Panc1 (cell line): ENCODE measurements around the gene VTI1A. TPM values are rescaled to one million over a fixed set of nuclear protein-coding genes. Genes with fewer than 3 reads are reported as not detected.

Experiments
- ATAC-seq: fragments of 200-7000 bp; cut with Tn5 transposase; 2 replicates; pipeline ENCODE4 v1.9.1; 2020; ENCODE audit warnings: mild to moderate bottlenecking, moderate library complexity
- BruUV-seq: library from RNA; stranded (reverse); fragments of 400-500 nt; replicated peaks from 2 replicates; lab custom pipeline; 2021; lab: Mats Ljungman, UMichigan
- CTCF ChIA-PET: fragments of 300-600 bp; sonication (Branson Sonifier 250); formaldehyde crosslinking; loops from one replicate; lab custom pipeline; 2022; ENCODE audit warnings: antibody characterized with exemption; lab: Charles Lee
- POLR2A ChIA-PET: fragments of 300-600 bp; sonication (Branson Sonifier 250); formaldehyde crosslinking; loops from one replicate; lab custom pipeline; 2022; ENCODE audit warnings: antibody characterized with exemption; lab: Charles Lee
- DNase-seq: peaks from one replicate; pipeline ENCODE4 v3.0.0-alpha.2; 2010; ENCODE audit warnings: low read depth, low spot score
- H3K27ac ChIP-seq: 2 replicates; pipeline ENCODE4 v1.5.1; 2011; ENCODE audit warnings: mild to moderate bottlenecking, low read length, inconsistent platforms
- H3K27me3 ChIP-seq: fragments of 200-500 bp; sonication (Bioruptor generic); 2 replicates; pipeline ENCODE4 v1.6.0; 2014; ENCODE audit warnings: low read length, inconsistent platforms; ENCODE audit not compliant: control insufficient read depth, insufficient read depth
- H3K36me3 ChIP-seq: fragments of 200-500 bp; sonication (Bioruptor generic); 2 replicates; pipeline ENCODE4 v1.5.1; 2014; ENCODE audit warnings: inconsistent platforms, mild to moderate bottlenecking, low read length, moderate library complexity; ENCODE audit not compliant: control insufficient read depth, insufficient read depth
- H3K4me1 ChIP-seq: 2 replicates; pipeline ENCODE4 v1.5.1; 2011; ENCODE audit warnings: inconsistent platforms, mild to moderate bottlenecking, low read length, moderate library complexity; ENCODE audit not compliant: control insufficient read depth, insufficient read depth
- H3K4me3 ChIP-seq, 2 experiments: 2 replicates each; pipeline ENCODE4 v1.5.1; 2011 to 2012; ENCODE audit warnings: low read depth in 2 of 2, low read length in 2 of 2, mild to moderate bottlenecking in 2 of 2, inconsistent platforms in 1 of 2, moderate library complexity in 1 of 2
- H3K9me3 ChIP-seq: fragments of 200-500 bp; sonication (Bioruptor generic); 2 replicates; pipeline ENCODE4 v1.5.1; 2014; ENCODE audit warnings: low read depth, mild to moderate bottlenecking, inconsistent platforms, low read length, moderate library complexity; ENCODE audit not compliant: control insufficient read depth, insufficient read depth
- CTCF ChIP-seq: fragments of 450-650 bp; IDR thresholded peaks from 2 replicates; pipeline ENCODE4 v1.5.1; 2017; ENCODE audit warnings: mild to moderate bottlenecking
- POLR2AphosphoS5 ChIP-seq: IDR thresholded peaks from 2 replicates; pipeline ENCODE4 v1.6.1; 2012; ENCODE audit warnings: mild to moderate bottlenecking, low read depth, low read length, moderate library complexity
- SIN3A ChIP-seq: IDR thresholded peaks from 2 replicates; pipeline ENCODE4 v1.6.1; 2012; ENCODE audit warnings: low read depth, mild to moderate bottlenecking, low read length, moderate library complexity, borderline replicate concordance; ENCODE audit not compliant: insufficient read depth
- TCF7L2 ChIP-seq: IDR thresholded peaks from 2 replicates; pipeline ENCODE4 v1.6.1; 2011; ENCODE audit warnings: mild to moderate bottlenecking, low read depth, low read length, inconsistent platforms
- in situ Hi-C: cut with HindIII; loops from 2 replicates; pipeline ENCODE4 v1.10.0; 2016; ENCODE audit warnings: low sequenced_read_pairs, low pct_unique_long_range_greater_than_20kb
- intact Hi-C: fragments of 100-400 bp; cut with micrococcal nuclease; formaldehyde crosslinking; loops from one replicate; pipeline ENCODE4 v1.10.0; 2022; ENCODE audit not compliant: unreplicated experiment
- total RNA-seq: library from RNA; stranded (reverse); gene quantifications from one replicate; pipeline ENCODE4 v1.2.1, GENCODE V29; 2021; ENCODE audit not compliant: unreplicated experiment
- TF ChIP-seq, protein P1 (sequence below), 2 experiments: IDR thresholded peaks; 2 replicates each; pipeline ENCODE4 v1.6.1; 2011 to 2012; ENCODE audit warnings: low read depth in 2 of 2, control low read depth in 1 of 2, low read length in 1 of 2, mild to moderate bottlenecking in 1 of 2, moderate library complexity in 1 of 2; ENCODE audit not compliant: insufficient read depth in 1 of 2

VTI1A gene
- total RNA-seq, 1 experiment from 2014 or later, result 36.3 TPM

- BruUV-seq, result no TSS peak
- DNase-seq (no peak), ATAC-seq (no peak)
- CTCF ChIA-PET, result interaction anchor here (0.7 kb wide), 1 partner anchor 44 kb away, joined by 11 read pairs; no protein-coding TSS in a partner anchor
- Histone ChIP-seq H3K27ac (no peak overlapping the region), H3K27me3 (no peaks in the 10 kb centered on the region), H3K4me3 (no peak overlapping the region), H3K4me1 (peaks cover 2% of the 10 kb centered on the region; the same call in 1 of the 2 replicates), H3K9me3 (no peaks in the 10 kb centered on the region), H3K36me3 (no peaks in the 10 kb centered on the region)
- intact Hi-C loops, result no loop called here
- no peak for TF ChIP-seq SIN3A
- TF ChIP-seq TCF7L2, result no peak
- TF ChIP-seq, protein P1, sequence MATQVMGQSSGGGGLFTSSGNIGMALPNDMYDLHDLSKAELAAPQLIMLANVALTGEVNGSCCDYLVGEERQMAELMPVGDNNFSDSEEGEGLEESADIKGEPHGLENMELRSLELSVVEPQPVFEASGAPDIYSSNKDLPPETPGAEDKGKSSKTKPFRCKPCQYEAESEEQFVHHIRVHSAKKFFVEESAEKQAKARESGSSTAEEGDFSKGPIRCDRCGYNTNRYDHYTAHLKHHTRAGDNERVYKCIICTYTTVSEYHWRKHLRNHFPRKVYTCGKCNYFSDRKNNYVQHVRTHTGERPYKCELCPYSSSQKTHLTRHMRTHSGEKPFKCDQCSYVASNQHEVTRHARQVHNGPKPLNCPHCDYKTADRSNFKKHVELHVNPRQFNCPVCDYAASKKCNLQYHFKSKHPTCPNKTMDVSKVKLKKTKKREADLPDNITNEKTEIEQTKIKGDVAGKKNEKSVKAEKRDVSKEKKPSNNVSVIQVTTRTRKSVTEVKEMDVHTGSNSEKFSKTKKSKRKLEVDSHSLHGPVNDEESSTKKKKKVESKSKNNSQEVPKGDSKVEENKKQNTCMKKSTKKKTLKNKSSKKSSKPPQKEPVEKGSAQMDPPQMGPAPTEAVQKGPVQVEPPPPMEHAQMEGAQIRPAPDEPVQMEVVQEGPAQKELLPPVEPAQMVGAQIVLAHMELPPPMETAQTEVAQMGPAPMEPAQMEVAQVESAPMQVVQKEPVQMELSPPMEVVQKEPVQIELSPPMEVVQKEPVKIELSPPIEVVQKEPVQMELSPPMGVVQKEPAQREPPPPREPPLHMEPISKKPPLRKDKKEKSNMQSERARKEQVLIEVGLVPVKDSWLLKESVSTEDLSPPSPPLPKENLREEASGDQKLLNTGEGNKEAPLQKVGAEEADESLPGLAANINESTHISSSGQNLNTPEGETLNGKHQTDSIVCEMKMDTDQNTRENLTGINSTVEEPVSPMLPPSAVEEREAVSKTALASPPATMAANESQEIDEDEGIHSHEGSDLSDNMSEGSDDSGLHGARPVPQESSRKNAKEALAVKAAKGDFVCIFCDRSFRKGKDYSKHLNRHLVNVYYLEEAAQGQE (IDR thresholded peaks at IDR 0.05; ENCODE audit: insufficient read depth in 1 of 2, low read depth in 2 of 2, low read length in 1 of 2), result no peak
- TF ChIP-seq CTCF, result no peak
- TF ChIP-seq POLR2AphosphoS5, result no peak
- in situ Hi-C loops, result no loop called here
- POLR2A ChIA-PET, result no interaction called here
Measured at GRCh38 chr10:112502536-112502935, 55.5 kb downstream of the VTI1A start.

GRCh38 chr10:112503643-112504042 is 56.6 kb downstream of the VTI1A start:
- TF ChIP-seq CTCF, result no peak
- TF ChIP-seq, protein P1 (IDR thresholded peaks at IDR 0.05; ENCODE audit: insufficient read depth in 1 of 2, low read depth in 2 of 2, low read length in 1 of 2), result no peak
- TF ChIP-seq SIN3A, result no peak
- no peak for TF ChIP-seq POLR2AphosphoS5
- TF ChIP-seq TCF7L2, result no peak
- intact Hi-C loops (no loop called here), in situ Hi-C loops (no loop called here)
- H3K27me3 ChIP-seq, result no peaks in the 10 kb centered on the region
- DNase-seq (no peak), ATAC-seq (no peak)
- BruUV-seq, result no TSS peak
- peaks cover 3% of the 10 kb centered on the region; the same call in 1 of the 2 replicates for H3K4me1 ChIP-seq
- H3K36me3 ChIP-seq, result no peaks in the 10 kb centered on the region
- no peaks in the 10 kb centered on the region for H3K9me3 ChIP-seq
- no peak overlapping the region for H3K4me3 ChIP-seq
- ChIA-PET POLR2A (no interaction called here), CTCF (no interaction called here)
- H3K27ac ChIP-seq, result no peak overlapping the region
